Fibroblast of lung (primary cell): ENCODE measurements around the gene DNAJC9. TPM values are rescaled to one million over a fixed set of nuclear protein-coding genes. Genes with fewer than 3 reads are reported as not detected.

Source experiments
- DNase-seq, 2 donors: peaks; one replicate each; pipeline versions ENCODE4 v3.0.0 to v3.0.0-alpha.2; 2010; ENCODE audit warnings: low read depth in 2 of 2
- H2AFZ ChIP-seq: 2 replicates; pipeline ENCODE4 v1.5.1; 2012; ENCODE audit warnings: low read length, control low read depth, inconsistent platforms
- H3K27ac ChIP-seq: 2 replicates; pipeline ENCODE4 v1.5.1; 2011; ENCODE audit warnings: low read length, control low read depth; ENCODE audit not compliant: insufficient read depth
- H3K27me3 ChIP-seq: 2 replicates; pipeline ENCODE4 v1.5.1; 2011; ENCODE audit warnings: mild to moderate bottlenecking, low read length; ENCODE audit not compliant: control insufficient read depth, insufficient read depth
- H3K36me3 ChIP-seq: 2 replicates; pipeline ENCODE4 v1.5.1; 2011; ENCODE audit warnings: low read length; ENCODE audit not compliant: control insufficient read depth, insufficient read depth
- H3K4me1 ChIP-seq: 2 replicates; pipeline ENCODE4 v1.5.1; 2011; ENCODE audit warnings: low read length; ENCODE audit not compliant: control insufficient read depth, insufficient read depth; ENCODE audit errors: extremely low read depth
- H3K4me2 ChIP-seq: 2 replicates; pipeline ENCODE4 v1.5.1; 2011; ENCODE audit warnings: low read length, control low read depth; ENCODE audit not compliant: insufficient read depth; ENCODE audit errors: extremely low read depth
- H3K4me3 ChIP-seq, 4 experiments: fragments of 200-600 bp in 1 of 4; sonication (generic) in 1 of 4; replicated peaks in 1 of 4; 2 replicates each; pipeline ENCODE4 v1.5.1; 2011 to 2016; ENCODE audit warnings: low read length in 4 of 4, low read depth in 3 of 4, mild to moderate bottlenecking in 3 of 4, control low read depth in 2 of 4, inconsistent platforms in 1 of 4, mixed read lengths in 1 of 4; ENCODE audit not compliant: insufficient read depth in 1 of 4; ENCODE audit errors: control extremely low read depth in 1 of 4
- H3K79me2 ChIP-seq: 2 replicates; pipeline ENCODE4 v1.5.1; 2012; ENCODE audit warnings: mild to moderate bottlenecking, low read length, inconsistent platforms; ENCODE audit not compliant: control insufficient read depth, insufficient read depth
- H3K9ac ChIP-seq: 2 replicates; pipeline ENCODE4 v1.5.1; 2011; ENCODE audit warnings: mild to moderate bottlenecking, low read length, control low read depth; ENCODE audit not compliant: insufficient read depth
- H3K9me3 ChIP-seq: 2 replicates; pipeline ENCODE4 v1.5.1; 2012; ENCODE audit warnings: low read depth, low read length; ENCODE audit not compliant: control insufficient read depth, insufficient read depth
- H4K20me1 ChIP-seq: 2 replicates; pipeline ENCODE4 v1.5.1; 2011; ENCODE audit warnings: low read length; ENCODE audit not compliant: control insufficient read depth, insufficient read depth; ENCODE audit errors: extremely low read depth
- EZH2 ChIP-seq: IDR thresholded peaks from 2 replicates; pipeline ENCODE4 v1.5.1; 2012; ENCODE audit warnings: low read length, control low read depth, mild to moderate bottlenecking; ENCODE audit errors: missing control alignments
- polyA plus RNA-seq, 2 donors: library from polyadenylated mRNA; depleted of rRNA in 1 of 2; stranded (reverse) in 1 of 2; unstranded in 1 of 2; fragments of >200 nt; gene quantifications; 2 replicates each; pipeline ENCODE4 v1.2.1, GENCODE V29; 2011 to 2012; ENCODE audit warnings: missing spikeins in 1 of 2
- total RNA-seq: library from RNA; depleted of rRNA; stranded (reverse); fragments of >200 nt; gene quantifications from 2 replicates; pipeline ENCODE4 v1.2.1, GENCODE V29; 2014
- TF ChIP-seq, protein P1 (sequence below), 2 donors: IDR thresholded peaks in 1 of 2; conservative IDR thresholded peaks in 1 of 2; 1 replicate in 1 of 2; 2 replicates in 1 of 2; pipeline ENCODE4 v1.5.1; 2011 to 2012; ENCODE audit warnings: low read length in 2 of 2, control low read depth in 1 of 2, inconsistent platforms in 1 of 2, low read depth in 1 of 2, mild to moderate bottlenecking in 1 of 2

DNAJC9 gene
- total and polyA plus RNA-seq, 2 donors (not counting 1 experiment from before 2014, with no cell fraction given): 14.5 to 16.3 TPM

DNA sequence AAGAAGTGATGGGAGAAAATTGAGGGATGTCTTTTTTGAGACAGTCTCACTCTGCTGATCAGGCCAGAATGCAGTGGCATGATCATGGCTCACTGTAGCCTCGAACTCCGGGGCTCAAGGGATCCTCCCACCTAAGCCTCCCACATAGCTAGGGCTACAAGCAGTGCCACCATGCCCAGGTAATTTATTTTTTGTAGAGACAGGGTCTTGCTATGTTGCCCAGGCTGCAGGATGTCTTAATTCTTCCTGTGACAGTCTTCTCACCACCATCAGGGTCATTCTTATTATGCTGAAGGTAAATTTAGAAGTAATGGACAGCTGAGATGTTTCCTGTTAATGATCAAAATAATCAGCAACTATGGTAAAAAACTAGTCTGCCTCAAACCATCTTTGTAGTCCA lies 7.1 kb downstream of the DNAJC9 start:
- Histone ChIP-seq H3K4me3 (no peak overlapping the region), H3K27me3 (no peaks in the 10 kb centered on the region), H3K9me3 (no peaks in the 10 kb centered on the region), H2AFZ (no peak overlapping the region), H3K4me2 (no peak overlapping the region), H3K9ac (no peak overlapping the region), H3K36me3 (peaks cover 5% of the 10 kb centered on the region), H3K27ac (no peak overlapping the region), H3K79me2 (peaks cover 12% of the 10 kb centered on the region), H3K4me1 (peaks cover under 1% of the 10 kb centered on the region), H4K20me1 (no peaks in the 10 kb centered on the region)
- DNase-seq: no peak
- TF ChIP-seq, protein P1, sequence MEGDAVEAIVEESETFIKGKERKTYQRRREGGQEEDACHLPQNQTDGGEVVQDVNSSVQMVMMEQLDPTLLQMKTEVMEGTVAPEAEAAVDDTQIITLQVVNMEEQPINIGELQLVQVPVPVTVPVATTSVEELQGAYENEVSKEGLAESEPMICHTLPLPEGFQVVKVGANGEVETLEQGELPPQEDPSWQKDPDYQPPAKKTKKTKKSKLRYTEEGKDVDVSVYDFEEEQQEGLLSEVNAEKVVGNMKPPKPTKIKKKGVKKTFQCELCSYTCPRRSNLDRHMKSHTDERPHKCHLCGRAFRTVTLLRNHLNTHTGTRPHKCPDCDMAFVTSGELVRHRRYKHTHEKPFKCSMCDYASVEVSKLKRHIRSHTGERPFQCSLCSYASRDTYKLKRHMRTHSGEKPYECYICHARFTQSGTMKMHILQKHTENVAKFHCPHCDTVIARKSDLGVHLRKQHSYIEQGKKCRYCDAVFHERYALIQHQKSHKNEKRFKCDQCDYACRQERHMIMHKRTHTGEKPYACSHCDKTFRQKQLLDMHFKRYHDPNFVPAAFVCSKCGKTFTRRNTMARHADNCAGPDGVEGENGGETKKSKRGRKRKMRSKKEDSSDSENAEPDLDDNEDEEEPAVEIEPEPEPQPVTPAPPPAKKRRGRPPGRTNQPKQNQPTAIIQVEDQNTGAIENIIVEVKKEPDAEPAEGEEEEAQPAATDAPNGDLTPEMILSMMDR (conservative IDR thresholded peaks at IDR 0.05 in 1 of 2, IDR thresholded peaks at IDR 0.05 in 1 of 2; ENCODE audit: low read depth in 1 of 2, low read length in 2 of 2): no peak
- no peak for TF ChIP-seq EZH2

DNA sequence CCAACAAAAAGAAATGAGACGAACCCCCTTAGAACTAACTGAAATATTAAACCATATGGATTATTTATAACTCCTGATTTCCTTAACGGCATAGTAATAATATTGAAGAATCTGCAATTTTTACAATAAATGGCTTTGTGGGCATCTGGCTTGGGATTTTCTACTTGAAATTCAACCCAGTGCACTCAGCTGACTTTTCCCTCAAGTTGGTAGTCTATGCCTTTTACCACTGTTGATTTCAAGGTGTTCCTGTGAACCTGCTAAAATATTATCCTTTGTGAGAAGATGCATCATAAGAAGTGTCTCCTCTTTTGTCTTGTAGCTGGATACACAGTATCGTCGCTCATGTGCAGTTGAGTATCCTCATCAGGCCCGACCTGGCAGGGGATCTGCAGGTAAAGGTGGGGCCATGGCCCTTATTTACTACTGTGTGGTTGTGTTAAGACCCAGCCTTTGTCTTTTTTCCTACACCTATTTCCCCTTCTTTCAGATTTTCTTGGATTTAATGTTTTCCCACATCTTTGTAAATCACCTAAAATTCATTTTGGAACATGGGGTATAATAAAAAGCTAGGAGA lies 8.0 kb downstream of the DNAJC9 start:
- Histone ChIP-seq H3K4me1 (no peaks in the 10 kb centered on the region), H4K20me1 (no peaks in the 10 kb centered on the region), H3K4me3 (no peak overlapping the region), H3K9me3 (no peaks in the 10 kb centered on the region), H3K27ac (no peak overlapping the region), H3K9ac (no peak overlapping the region), H3K27me3 (no peaks in the 10 kb centered on the region), H3K36me3 (peaks cover 3% of the 10 kb centered on the region), H3K79me2 (peaks cover 4% of the 10 kb centered on the region), H3K4me2 (no peak overlapping the region), H2AFZ (no peak overlapping the region)
- TF ChIP-seq, protein P1 (conservative IDR thresholded peaks at IDR 0.05 in 1 of 2, IDR thresholded peaks at IDR 0.05 in 1 of 2; ENCODE audit: low read depth in 1 of 2, low read length in 2 of 2): no peak
- DNase-seq: no peak

DNA sequence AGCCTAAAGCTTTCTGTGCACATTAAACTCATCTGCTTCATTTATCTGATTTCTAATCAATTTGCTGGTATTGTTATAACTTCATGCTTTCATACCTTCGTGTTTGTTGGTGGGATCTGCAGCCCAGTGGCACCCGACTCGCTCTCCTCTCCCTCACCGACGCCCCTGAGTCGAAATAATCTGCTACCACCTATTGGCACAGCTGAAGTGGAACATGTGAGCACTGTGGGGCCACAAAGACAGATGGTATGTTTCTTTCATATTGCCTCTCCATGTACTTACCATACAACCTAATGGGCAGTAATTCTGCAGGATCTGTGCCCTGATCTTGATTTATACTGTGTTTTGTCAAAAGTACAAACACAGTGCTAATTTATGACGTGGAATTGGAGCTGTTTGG lies 12.4 kb downstream of the DNAJC9 start:
- Histone ChIP-seq H3K9ac (no peak overlapping the region), H3K4me1 (no peaks in the 10 kb centered on the region), H2AFZ (no peak overlapping the region), H3K4me3 (no peak overlapping the region), H3K4me2 (no peak overlapping the region), H4K20me1 (no peaks in the 10 kb centered on the region), H3K27me3 (no peaks in the 10 kb centered on the region), H3K9me3 (no peaks in the 10 kb centered on the region), H3K79me2 (no peaks in the 10 kb centered on the region), H3K36me3 (peaks cover 4% of the 10 kb centered on the region), H3K27ac (no peak overlapping the region)
- TF ChIP-seq, protein P1 (conservative IDR thresholded peaks at IDR 0.05 in 1 of 2, IDR thresholded peaks at IDR 0.05 in 1 of 2; ENCODE audit: low read depth in 1 of 2, low read length in 2 of 2): no peak
- no peak for TF ChIP-seq EZH2
- no peak for DNase-seq
